ENCODE data around the gene ZFYVE28. TPM values are rescaled to one million over a fixed set of nuclear protein-coding genes. Genes with fewer than 3 reads are reported as not detected.

ZFYVE28 gene
- total RNA-seq, 1 experiment from 2014 or later: 12.9 TPM

- intact Hi-C loops (cut with micrococcal nuclease; ENCODE audit: unreplicated experiment): no loop called here
- no peaks in the 10 kb centered on the region for H3K9me3 ChIP-seq (ENCODE audit: insufficient read depth, low read depth)
- CTCF ChIA-PET: no interaction called here
Measured at GRCh38 chr4:2248821-2249261, 169.6 kb downstream of the ZFYVE28 start.

GRCh38 chr4:2248044-2248780 lies 170.2 kb downstream of the ZFYVE28 start:
- H3K27me3 ChIP-seq (ENCODE audit: insufficient read depth, low read depth): no peaks in the 10 kb centered on the region
- ChIA-PET CTCF (interaction anchor here (0.6 kb wide), 1 partner anchor 593 kb away, joined by 7 read pairs; no protein-coding TSS in a partner anchor), POLR2A (ENCODE audit: unreplicated experiment) (no interaction called here)
- no peaks in the 10 kb centered on the region for H3K9me2 ChIP-seq (ENCODE audit: insufficient read depth)
- no peaks in the 10 kb centered on the region for H3K4me1 ChIP-seq (replicated peaks; ENCODE audit: insufficient read depth)
- TF ChIP-seq EZH2 (IDR thresholded peaks at IDR 0.05; ENCODE audit: low read depth) (no peak), CTCF (conservative IDR thresholded peaks at IDR 0.05) (no peak)
- no peaks in the 10 kb centered on the region for H4K20me1 ChIP-seq (ENCODE audit: insufficient read depth)
- no peak overlapping the region for H3K4me3 ChIP-seq
- peaks cover 6% of the 10 kb centered on the region; the same call in 1 of the 2 replicates for H3F3A ChIP-seq (ENCODE audit: insufficient read depth, low read depth)
- intact Hi-C loops (cut with micrococcal nuclease; ENCODE audit: unreplicated experiment): no loop called here
- H3K36me3 ChIP-seq (ENCODE audit: low read depth): no peaks in the 10 kb centered on the region
- no peaks in the 10 kb centered on the region for H3K79me2 ChIP-seq (ENCODE audit: low read depth)
- H2AFZ ChIP-seq: no peak overlapping the region
- no peak overlapping the region for H3K27ac ChIP-seq
- no peaks in the 10 kb centered on the region for H3K9me3 ChIP-seq (ENCODE audit: insufficient read depth, low read depth)
- no peak for DNase-seq
- no peak overlapping the region for H3K4me2 ChIP-seq
- BruUV-seq (replicated peaks): no TSS peak

More at GRCh38 chr4:2248821-2249261, 169.6 kb downstream of the ZFYVE28 start:
- no peak overlapping the region for H3K27ac ChIP-seq
- H3F3A ChIP-seq (ENCODE audit: insufficient read depth, low read depth): no peaks in the 10 kb centered on the region; the same call in 1 of the 2 replicates
- no peak for DNase-seq
- H3K27me3 ChIP-seq (ENCODE audit: insufficient read depth, low read depth): no peaks in the 10 kb centered on the region
- no peak overlapping the region for H2AFZ ChIP-seq
- no peaks in the 10 kb centered on the region for H3K79me2 ChIP-seq (ENCODE audit: low read depth)
- no peak overlapping the region for H3K4me2 ChIP-seq
- H3K36me3 ChIP-seq (ENCODE audit: low read depth): no peaks in the 10 kb centered on the region
- BruUV-seq (replicated peaks): no TSS peak
- no peak overlapping the region for H3K4me3 ChIP-seq
- H4K20me1 ChIP-seq (ENCODE audit: insufficient read depth): no peaks in the 10 kb centered on the region; the same call in 1 of the 2 replicates
- H3K9me2 ChIP-seq (ENCODE audit: insufficient read depth): no peaks in the 10 kb centered on the region
- POLR2A ChIA-PET (ENCODE audit: unreplicated experiment): no interaction called here
- TF ChIP-seq EZH2 (IDR thresholded peaks at IDR 0.05; ENCODE audit: low read depth): no peak
- no peak for TF ChIP-seq CTCF (conservative IDR thresholded peaks at IDR 0.05)
- no peaks in the 10 kb centered on the region for H3K4me1 ChIP-seq (replicated peaks; ENCODE audit: insufficient read depth)

GRCh38 chr4:2247128-2248043 lies 171.1 kb downstream of the ZFYVE28 start:
- DNase-seq: no peak

More at GRCh38 chr4:2247128-2248043, 171.1 kb downstream of the ZFYVE28 start:
- H3K4me3 ChIP-seq: no peak overlapping the region
- no peaks in the 10 kb centered on the region for H3K79me2 ChIP-seq (ENCODE audit: low read depth)
- POLR2A ChIA-PET (ENCODE audit: unreplicated experiment): no interaction called here
- H3F3A ChIP-seq (ENCODE audit: insufficient read depth, low read depth): peaks cover 7% of the 10 kb centered on the region; the same call in 1 of the 2 replicates
- CTCF ChIA-PET: no interaction called here
- H3K36me3 ChIP-seq (ENCODE audit: low read depth): no peaks in the 10 kb centered on the region
- no peak overlapping the region for H3K4me2 ChIP-seq
- no peaks in the 10 kb centered on the region for H4K20me1 ChIP-seq (ENCODE audit: insufficient read depth)
- no peaks in the 10 kb centered on the region for H3K9me3 ChIP-seq (ENCODE audit: insufficient read depth, low read depth)
- H3K4me1 ChIP-seq (replicated peaks; ENCODE audit: insufficient read depth): no peaks in the 10 kb centered on the region
- no peaks in the 10 kb centered on the region for H3K9me2 ChIP-seq (ENCODE audit: insufficient read depth)
- H3K27ac ChIP-seq: no peak overlapping the region
- BruUV-seq (replicated peaks): no TSS peak
- no peak overlapping the region for H2AFZ ChIP-seq
- no peaks in the 10 kb centered on the region for H3K27me3 ChIP-seq (ENCODE audit: insufficient read depth, low read depth)
- TF ChIP-seq CTCF (conservative IDR thresholded peaks at IDR 0.05): no peak
- intact Hi-C loops (cut with micrococcal nuclease; ENCODE audit: unreplicated experiment): no loop called here
